Type B pancreatic cell (in vitro differentiated cells): ENCODE data around the gene RXFP1. TPM values are rescaled to one million over a fixed set of nuclear protein-coding genes. Genes with fewer than 3 reads are reported as not detected.

Source experiments
- DNase-seq: peaks from one replicate; pipeline ENCODE4 v3.0.0; 2021; ENCODE audit warnings: mixed read lengths; ENCODE audit not compliant: unreplicated experiment; ENCODE audit errors: extremely low spot score
- H3K27ac Mint-ChIP-seq: 2 replicates; pipeline ENCODE4 v1.8.0; 2021; ENCODE audit warnings: mild to moderate bottlenecking, mixed read lengths
- H3K27me3 Mint-ChIP-seq: 2 replicates; pipeline ENCODE4 v1.8.0; 2021; ENCODE audit warnings: mixed read lengths
- H3K36me3 Mint-ChIP-seq: 2 replicates; pipeline ENCODE4 v1.8.0; 2021; ENCODE audit warnings: mixed read lengths
- H3K4me1 Mint-ChIP-seq: one replicate; pipeline ENCODE4 v1.8.0; 2021; ENCODE audit warnings: mixed read lengths; ENCODE audit not compliant: unreplicated experiment
- H3K4me3 Mint-ChIP-seq: 2 replicates; pipeline ENCODE4 v1.8.0; 2021; ENCODE audit warnings: mild to moderate bottlenecking, mixed read lengths
- H3K9me3 Mint-ChIP-seq: 2 replicates; pipeline ENCODE4 v1.8.0; 2021; ENCODE audit warnings: mixed read lengths
- CTCF ChIP-seq: fragments of 200-600 bp; sonication (generic); conservative IDR thresholded peaks from 2 replicates; pipeline ENCODE4 v1.5.0; 2021; ENCODE audit warnings: antibody characterized with exemption, mild to moderate bottlenecking
- total RNA-seq: library from RNA; stranded (reverse); gene quantifications from 2 replicates; pipeline ENCODE4 v1.2.1, GENCODE V29; 2021; ENCODE audit warnings: low replicate concordance

The RXFP1 gene
- total RNA-seq, 1 donor from 2014 or later: 0.07 TPM

GRCh38 chr4:158527516-158527915, 5.8 kb downstream of the RXFP1 start:
- TF ChIP-seq CTCF: no peak
- H3K9me3 Mint-ChIP-seq: no peaks in the 10 kb centered on the region
- no peak overlapping the region for H3K4me3 Mint-ChIP-seq
- no peaks in the 10 kb centered on the region for H3K36me3 Mint-ChIP-seq
- peaks cover 6% of the 10 kb centered on the region for H3K4me1 Mint-ChIP-seq
- no peak overlapping the region for H3K27ac Mint-ChIP-seq
- DNase-seq: no peak
- H3K27me3 Mint-ChIP-seq: peaks cover 6% of the 10 kb centered on the region

- no peaks in the 10 kb centered on the region for H3K36me3 Mint-ChIP-seq
- TF ChIP-seq CTCF: no peak
- peaks cover 6% of the 10 kb centered on the region for H3K27me3 Mint-ChIP-seq
- no peak overlapping the region for H3K4me3 Mint-ChIP-seq
- DNase-seq: no peak
- H3K4me1 Mint-ChIP-seq: peaks cover 6% of the 10 kb centered on the region
- H3K27ac Mint-ChIP-seq: no peak overlapping the region
- H3K9me3 Mint-ChIP-seq: no peaks in the 10 kb centered on the region
These were observed 7.8 kb downstream of the RXFP1 start for GRCh38 chr4:158529505-158529904.

GRCh38 chr4:158530381-158530780, 8.7 kb downstream of the RXFP1 start:
- no peak overlapping the region for H3K4me3 Mint-ChIP-seq
- H3K36me3 Mint-ChIP-seq: no peaks in the 10 kb centered on the region
- no peak for DNase-seq
- peaks cover 6% of the 10 kb centered on the region for H3K4me1 Mint-ChIP-seq
- H3K27ac Mint-ChIP-seq: no peak overlapping the region
- no peaks in the 10 kb centered on the region for H3K9me3 Mint-ChIP-seq
- H3K27me3 Mint-ChIP-seq: peaks cover 6% of the 10 kb centered on the region
- TF ChIP-seq CTCF: no peak

- H3K9me3 Mint-ChIP-seq: no peaks in the 10 kb centered on the region
- H3K4me1 Mint-ChIP-seq: peaks cover 6% of the 10 kb centered on the region
- peaks cover 6% of the 10 kb centered on the region for H3K27me3 Mint-ChIP-seq
- H3K36me3 Mint-ChIP-seq: no peaks in the 10 kb centered on the region
- H3K27ac Mint-ChIP-seq: no peak overlapping the region
- no peak for TF ChIP-seq CTCF
- DNase-seq: no peak
- H3K4me3 Mint-ChIP-seq: no peak overlapping the region
These were observed 9.2 kb downstream of the RXFP1 start for GRCh38 chr4:158530898-158531297.

GRCh38 chr4:158532556-158533231, 11.0 kb downstream of the RXFP1 start:
- Mint-ChIP-seq H3K27me3 (peaks cover 6% of the 10 kb centered on the region), H3K9me3 (no peaks in the 10 kb centered on the region), H3K4me3 (no peak overlapping the region), H3K27ac (no peak overlapping the region), H3K36me3 (no peaks in the 10 kb centered on the region), H3K4me1 (peaks cover 6% of the 10 kb centered on the region)
- no peak for DNase-seq
- TF ChIP-seq CTCF: no peak
